Measurements from ENCODE around the gene OSBPL5.

OSBPL5 gene

DNA sequence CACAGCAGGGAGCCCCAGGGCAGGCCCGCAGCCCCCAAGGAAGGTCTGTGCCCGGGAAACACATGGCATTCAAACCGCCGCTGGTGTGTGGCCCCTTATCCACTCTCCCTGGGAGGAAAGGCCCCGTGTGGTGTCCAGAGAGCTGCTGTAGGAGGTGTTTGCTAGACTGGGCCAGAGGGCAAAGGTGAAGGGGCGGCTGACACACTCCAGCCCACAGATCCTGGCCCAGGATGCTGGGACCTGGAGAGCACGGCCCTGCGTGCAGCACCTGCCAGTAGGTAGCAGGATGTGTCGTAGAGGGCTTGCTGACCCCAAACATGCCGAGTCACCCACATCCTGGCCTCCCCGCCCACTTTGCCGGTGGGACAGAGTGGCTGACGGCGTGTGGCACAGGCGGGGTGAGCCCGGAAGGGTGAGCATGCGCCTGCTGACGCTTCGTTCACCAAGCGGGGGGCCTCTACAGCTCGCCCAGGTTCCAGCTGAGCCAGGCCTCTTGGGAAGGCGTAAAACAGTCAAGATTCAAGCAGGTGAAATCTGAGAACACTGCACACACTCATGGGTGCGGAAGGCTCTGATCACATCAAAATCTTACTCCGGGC, 11.0 kb downstream of the OSBPL5 start:
- H3K9me3 Mint-ChIP-seq: no peaks in the 10 kb centered on the region
- H3K4me3 Mint-ChIP-seq: no peak overlapping the region
- no peak overlapping the region for H3K27ac Mint-ChIP-seq
- no peak for ATAC-seq
- H3K4me1 Mint-ChIP-seq: peaks cover 8% of the 10 kb centered on the region
- peaks cover 54% of the 10 kb centered on the region for H3K27me3 Mint-ChIP-seq
- no peaks in the 10 kb centered on the region for H3K36me3 Mint-ChIP-seq

DNA sequence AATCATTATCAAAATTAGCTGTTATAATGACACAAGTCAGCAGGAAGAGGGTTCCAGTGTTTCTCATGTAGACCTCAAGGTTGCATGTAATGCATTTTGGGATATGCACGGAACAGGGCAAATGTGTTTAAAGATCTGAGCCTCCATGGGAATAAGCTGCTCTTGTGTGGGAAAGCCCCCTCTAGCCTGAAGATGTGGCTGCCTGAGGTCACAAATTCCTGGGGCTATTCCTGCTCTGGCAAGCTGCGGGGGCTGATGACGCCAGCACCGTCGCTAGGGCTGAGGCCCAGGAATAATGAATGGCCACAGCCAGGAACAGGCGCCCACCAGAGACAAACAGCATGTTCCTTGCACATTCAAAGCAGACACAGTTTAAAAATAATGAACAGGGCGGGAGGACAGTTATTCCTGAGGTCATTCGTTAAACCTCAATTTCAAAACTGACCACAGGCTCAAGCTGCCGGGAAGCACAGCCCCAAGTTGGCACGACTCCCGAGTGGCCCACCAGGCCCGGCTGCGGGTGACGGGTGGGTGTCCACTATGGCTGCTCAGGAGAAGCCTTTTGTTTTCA, 11.7 kb downstream of the OSBPL5 start:
- Mint-ChIP-seq H3K27me3 (peaks cover 54% of the 10 kb centered on the region), H3K4me1 (peaks cover 8% of the 10 kb centered on the region), H3K9me3 (no peaks in the 10 kb centered on the region), H3K4me3 (no peak overlapping the region), H3K36me3 (no peaks in the 10 kb centered on the region), H3K27ac (no peak overlapping the region)
- no peak for ATAC-seq

DNA sequence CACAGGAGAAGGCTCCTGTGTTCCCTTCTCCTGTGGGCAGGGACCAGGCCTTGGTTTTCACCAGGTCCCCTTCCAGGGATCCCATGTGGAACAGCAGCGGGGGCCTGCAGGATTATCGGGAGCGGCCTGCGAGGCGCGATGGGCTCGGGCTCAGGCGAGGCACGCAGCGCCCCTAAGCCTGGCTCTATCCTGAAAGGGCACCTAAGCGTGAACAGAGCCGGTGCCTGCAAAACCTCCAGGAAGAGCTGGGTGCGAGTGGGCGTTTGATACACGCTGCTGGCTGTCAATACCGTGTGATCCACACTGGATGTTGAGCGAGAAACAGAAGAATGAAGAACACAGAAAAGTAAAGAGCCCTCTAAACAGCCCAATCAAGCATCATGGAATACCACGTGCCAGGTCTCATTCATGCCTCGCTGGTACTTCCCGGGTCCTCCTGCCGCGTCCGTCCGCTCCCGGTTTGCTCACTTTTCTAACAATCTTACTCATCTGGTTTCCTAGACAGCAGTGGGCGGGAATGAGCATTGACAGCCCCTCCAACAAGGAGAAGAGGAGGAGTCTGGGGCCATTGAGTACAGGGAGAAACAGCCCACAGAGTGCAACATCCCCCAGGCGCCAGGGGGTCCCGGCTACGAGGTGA, 12.5 kb downstream of the OSBPL5 start:
- Mint-ChIP-seq H3K27me3 (peaks cover 58% of the 10 kb centered on the region), H3K27ac (no peak overlapping the region), H3K36me3 (no peaks in the 10 kb centered on the region), H3K4me1 (peaks cover 8% of the 10 kb centered on the region), H3K4me3 (no peak overlapping the region), H3K9me3 (no peaks in the 10 kb centered on the region)
- no peak for ATAC-seq

DNA sequence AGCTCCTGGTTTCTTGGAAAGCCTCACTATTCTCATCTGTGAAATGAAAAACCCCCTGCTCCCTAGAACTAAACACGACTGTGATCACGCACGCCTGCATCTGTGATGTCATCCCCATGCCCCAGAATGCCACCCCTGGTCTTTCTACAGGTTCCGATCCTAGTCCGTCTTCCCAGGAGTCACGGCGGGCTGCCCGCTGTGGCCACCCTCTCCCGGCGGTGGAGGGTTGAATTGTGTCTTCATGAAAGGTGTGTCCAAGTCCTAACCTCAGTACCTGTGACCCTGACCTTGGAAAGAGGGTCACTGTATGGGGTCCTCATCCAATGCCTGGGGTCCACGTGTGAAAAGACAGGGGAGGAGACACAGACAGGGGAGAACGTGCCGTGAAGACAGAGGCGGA, 14.4 kb downstream of the OSBPL5 start:
- Mint-ChIP-seq H3K27ac (no peak overlapping the region), H3K27me3 (peaks cover 50% of the 10 kb centered on the region)
- no peak for ATAC-seq

DNA sequence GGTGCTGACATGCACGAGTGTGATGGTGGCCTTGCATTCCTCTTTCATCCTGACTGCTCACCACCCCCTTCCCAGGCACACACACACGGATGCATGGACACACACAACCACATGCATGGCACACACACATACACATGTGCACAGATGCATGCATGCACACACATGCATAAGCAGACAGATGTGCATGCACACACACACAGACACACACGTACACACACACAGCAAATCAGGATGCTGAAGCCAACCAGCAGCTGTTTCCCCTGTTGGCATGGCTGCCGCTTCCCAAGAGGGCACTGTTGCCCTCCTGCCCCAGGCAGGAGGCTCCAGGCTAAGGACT, 15.3 kb downstream of the OSBPL5 start:
- H3K4me3 Mint-ChIP-seq: no peak overlapping the region
- peaks cover 49% of the 10 kb centered on the region for H3K27me3 Mint-ChIP-seq
- H3K27ac Mint-ChIP-seq: no peak overlapping the region
- H3K36me3 Mint-ChIP-seq: no peaks in the 10 kb centered on the region
- no peak for ATAC-seq
- H3K9me3 Mint-ChIP-seq: no peaks in the 10 kb centered on the region
- H3K4me1 Mint-ChIP-seq: no peaks in the 10 kb centered on the region

More for the DNA sequence above, 14.4 kb downstream of the OSBPL5 start:
- no peaks in the 10 kb centered on the region for H3K36me3 Mint-ChIP-seq
- no peaks in the 10 kb centered on the region for H3K9me3 Mint-ChIP-seq
- no peaks in the 10 kb centered on the region for H3K4me1 Mint-ChIP-seq
- no peak overlapping the region for H3K4me3 Mint-ChIP-seq

DNA sequence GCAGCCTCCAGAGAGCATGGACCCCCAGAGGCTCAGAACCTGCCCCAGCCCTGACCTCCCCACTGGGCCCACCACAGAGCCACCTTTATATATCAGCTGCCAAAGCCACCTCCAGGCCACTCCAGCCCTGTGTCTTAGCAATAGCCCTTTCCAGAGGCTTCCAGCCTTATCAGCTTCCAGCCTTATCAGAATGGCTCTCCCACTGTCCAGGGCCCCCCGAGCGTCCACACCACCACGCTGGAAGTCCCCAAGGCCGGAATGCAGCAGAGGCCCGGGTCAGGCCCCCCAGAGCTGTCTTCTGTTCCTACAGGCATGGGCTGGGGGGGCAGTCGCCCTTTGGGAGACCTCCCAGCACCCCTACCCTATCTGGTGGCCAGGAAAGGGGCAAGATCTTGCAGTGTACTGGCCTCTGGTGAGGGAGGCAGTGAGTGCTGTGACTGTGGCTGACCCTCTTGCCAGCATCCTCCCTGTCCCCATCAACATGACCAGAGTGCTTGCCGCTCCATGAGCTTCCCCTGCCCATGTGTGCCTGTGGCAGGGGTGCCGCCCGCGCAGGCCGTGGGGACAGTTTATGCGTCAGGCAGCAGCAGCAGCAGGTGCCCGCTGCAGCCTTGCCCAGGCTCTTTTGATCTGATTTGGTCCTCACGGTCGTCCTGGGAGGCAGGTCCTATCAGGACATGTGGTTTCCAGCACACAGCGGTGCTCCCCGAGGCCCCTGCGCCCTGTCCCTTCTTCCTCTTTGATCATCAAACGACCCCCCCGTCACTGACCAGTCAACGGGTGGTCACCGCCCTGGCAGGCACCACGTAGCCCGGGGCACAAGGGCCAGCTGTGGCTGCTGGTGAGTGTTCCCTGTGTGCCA, 15.9 kb downstream of the OSBPL5 start:
- Mint-ChIP-seq H3K36me3 (no peaks in the 10 kb centered on the region), H3K27me3 (peaks cover 49% of the 10 kb centered on the region), H3K9me3 (no peaks in the 10 kb centered on the region), H3K27ac (no peak overlapping the region), H3K4me1 (no peaks in the 10 kb centered on the region), H3K4me3 (no peak overlapping the region)
- ATAC-seq: no peak

DNA sequence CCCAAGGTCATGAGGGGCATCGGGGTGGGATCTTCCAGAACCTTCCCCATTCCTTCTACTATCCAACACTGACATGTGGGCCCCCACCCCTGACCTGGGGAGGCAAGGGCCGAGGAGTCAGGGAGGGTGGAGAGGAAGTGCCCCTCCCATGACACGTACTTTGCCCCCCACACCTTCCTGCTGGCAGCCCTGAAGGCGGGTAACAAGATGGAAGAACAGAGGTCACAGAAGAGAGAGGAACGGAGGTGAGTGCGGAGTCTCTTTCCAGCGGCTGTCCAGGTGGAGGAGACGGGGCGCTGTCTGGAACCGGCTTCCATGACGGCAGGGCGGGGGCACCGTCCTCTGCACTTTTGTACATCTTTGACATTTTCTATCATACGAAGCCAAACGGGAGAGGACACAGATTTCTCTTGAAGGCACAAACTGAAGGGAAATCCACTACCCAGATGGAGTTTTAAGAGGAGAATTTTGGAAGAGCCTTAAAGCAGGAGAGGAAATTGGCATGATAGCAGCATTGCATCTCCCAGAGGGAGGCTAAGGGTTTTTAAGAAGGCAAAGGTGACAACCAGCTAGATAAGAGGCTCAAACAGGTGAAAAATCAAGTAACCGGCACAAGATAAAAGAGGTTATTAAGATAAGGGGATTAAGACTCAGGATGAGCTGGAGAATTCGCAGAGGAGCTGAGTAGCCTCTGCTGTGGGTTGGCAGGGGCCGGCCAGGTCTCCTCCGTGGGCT, 16.7 kb downstream of the OSBPL5 start:
- Mint-ChIP-seq H3K9me3 (no peaks in the 10 kb centered on the region), H3K36me3 (no peaks in the 10 kb centered on the region), H3K27me3 (peaks cover 49% of the 10 kb centered on the region), H3K27ac (no peak overlapping the region), H3K4me3 (no peak overlapping the region), H3K4me1 (no peaks in the 10 kb centered on the region)
- ATAC-seq: no peak

DNA sequence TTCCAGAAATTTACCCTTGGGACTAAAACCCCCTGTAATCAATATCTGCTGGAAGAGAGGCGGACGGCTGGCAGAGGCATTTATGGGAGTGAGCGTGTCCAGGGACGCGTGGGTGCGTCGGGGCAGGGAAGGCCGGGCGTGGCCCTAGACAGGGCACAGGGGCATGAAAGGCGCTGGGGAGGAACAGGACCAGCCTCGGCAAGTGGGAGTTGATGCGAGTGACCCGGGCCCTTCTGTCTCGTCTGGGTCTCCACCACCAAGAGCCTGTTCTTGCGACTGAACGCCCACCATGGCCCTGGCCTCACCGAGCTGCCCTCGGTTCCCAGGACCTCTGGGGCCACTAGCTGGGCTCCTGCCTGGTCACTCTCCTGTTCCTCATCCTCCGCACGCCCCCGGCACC, 17.5 kb downstream of the OSBPL5 start:
- Mint-ChIP-seq H3K36me3 (no peaks in the 10 kb centered on the region), H3K27ac (no peak overlapping the region)

DNA sequence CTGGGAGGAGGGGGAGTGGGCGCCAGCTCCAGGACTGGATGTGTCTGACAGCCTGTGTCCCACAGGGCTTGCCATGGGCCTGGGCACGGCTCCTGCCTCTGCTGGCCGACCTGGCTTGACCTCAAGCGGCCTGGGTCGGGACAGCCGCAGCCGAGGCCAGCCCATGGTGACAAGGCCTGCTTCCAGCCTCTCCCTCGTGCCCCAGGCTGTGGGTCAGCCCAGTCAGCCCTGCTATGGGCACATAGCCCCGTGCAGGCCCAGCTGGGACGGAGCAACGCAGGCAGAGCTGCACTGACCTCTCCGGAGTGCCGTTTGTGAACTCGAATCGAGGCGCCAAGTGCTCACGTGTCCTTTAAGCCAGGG, 17.9 kb downstream of the OSBPL5 start:
- no peak for ATAC-seq
- H3K27me3 Mint-ChIP-seq: peaks cover 49% of the 10 kb centered on the region
- no peaks in the 10 kb centered on the region for H3K36me3 Mint-ChIP-seq
- H3K4me1 Mint-ChIP-seq: no peaks in the 10 kb centered on the region
- H3K4me3 Mint-ChIP-seq: no peak overlapping the region
- peaks cover 4% of the 10 kb centered on the region for H3K9me3 Mint-ChIP-seq
- no peak overlapping the region for H3K27ac Mint-ChIP-seq

More for the DNA sequence above, 17.5 kb downstream of the OSBPL5 start:
- no peak for ATAC-seq
- peaks cover 2% of the 10 kb centered on the region for H3K9me3 Mint-ChIP-seq
- H3K4me3 Mint-ChIP-seq: no peak overlapping the region
- peaks cover 49% of the 10 kb centered on the region for H3K27me3 Mint-ChIP-seq
- no peaks in the 10 kb centered on the region for H3K4me1 Mint-ChIP-seq

DNA sequence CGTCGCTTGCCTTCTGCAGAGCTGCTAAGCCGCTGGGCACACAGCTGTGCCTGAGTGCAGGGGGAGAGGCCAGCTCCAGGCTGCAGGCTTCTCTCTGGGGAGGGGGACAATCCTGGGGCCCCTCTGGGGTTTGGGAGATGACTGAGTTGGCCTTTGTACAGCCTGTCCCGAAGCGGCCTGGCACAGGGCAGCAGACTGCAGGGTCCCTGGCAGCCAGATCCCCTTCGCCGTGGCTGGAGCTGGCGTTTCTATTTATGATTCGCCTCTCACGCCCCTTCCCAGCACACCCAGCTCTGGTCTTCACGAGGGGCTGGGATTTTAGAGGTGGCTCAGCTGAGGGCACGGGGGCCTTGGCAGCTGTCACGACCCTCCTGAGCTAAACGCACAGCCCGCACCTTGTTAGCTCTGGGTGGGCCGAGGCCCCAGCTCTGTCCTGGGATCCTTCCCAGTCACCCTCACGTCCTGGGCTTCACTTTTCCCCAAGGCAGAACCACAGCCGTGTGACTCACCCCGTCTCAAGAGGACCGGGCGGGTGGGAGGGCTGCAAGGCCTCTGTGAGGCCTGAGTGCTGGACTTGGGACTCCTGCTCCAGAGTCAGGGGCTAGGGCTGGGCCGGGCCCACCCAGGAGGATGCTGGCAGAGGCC, 18.4 kb downstream of the OSBPL5 start:
- no peaks in the 10 kb centered on the region for H3K36me3 Mint-ChIP-seq
- H3K9me3 Mint-ChIP-seq: peaks cover 4% of the 10 kb centered on the region
- H3K27me3 Mint-ChIP-seq: peaks cover 49% of the 10 kb centered on the region
- no peak overlapping the region for H3K27ac Mint-ChIP-seq
- H3K4me3 Mint-ChIP-seq: no peak overlapping the region
- no peaks in the 10 kb centered on the region for H3K4me1 Mint-ChIP-seq
- no peak for ATAC-seq

DNA sequence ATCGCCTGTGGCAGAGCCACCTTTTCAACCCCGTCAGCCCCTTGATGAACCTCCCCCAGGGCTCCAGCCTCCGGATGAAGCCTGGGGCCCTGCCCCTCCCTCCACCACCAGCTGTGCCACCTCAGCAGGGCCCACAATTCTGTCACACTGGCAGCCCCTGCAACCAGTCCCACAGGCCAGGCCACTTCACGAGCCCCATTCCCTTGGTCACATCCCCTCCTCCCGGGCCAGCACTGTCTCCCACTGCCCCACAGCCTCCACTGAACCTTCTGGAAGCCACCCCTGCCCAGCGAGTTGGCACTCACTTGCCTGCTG, 19.9 kb downstream of the OSBPL5 start:
- Mint-ChIP-seq H3K36me3 (no peaks in the 10 kb centered on the region), H3K4me3 (no peak overlapping the region), H3K27me3 (peaks cover 40% of the 10 kb centered on the region), H3K9me3 (peaks cover 4% of the 10 kb centered on the region), H3K27ac (no peak overlapping the region), H3K4me1 (no peaks in the 10 kb centered on the region)
- no peak for ATAC-seq

DNA sequence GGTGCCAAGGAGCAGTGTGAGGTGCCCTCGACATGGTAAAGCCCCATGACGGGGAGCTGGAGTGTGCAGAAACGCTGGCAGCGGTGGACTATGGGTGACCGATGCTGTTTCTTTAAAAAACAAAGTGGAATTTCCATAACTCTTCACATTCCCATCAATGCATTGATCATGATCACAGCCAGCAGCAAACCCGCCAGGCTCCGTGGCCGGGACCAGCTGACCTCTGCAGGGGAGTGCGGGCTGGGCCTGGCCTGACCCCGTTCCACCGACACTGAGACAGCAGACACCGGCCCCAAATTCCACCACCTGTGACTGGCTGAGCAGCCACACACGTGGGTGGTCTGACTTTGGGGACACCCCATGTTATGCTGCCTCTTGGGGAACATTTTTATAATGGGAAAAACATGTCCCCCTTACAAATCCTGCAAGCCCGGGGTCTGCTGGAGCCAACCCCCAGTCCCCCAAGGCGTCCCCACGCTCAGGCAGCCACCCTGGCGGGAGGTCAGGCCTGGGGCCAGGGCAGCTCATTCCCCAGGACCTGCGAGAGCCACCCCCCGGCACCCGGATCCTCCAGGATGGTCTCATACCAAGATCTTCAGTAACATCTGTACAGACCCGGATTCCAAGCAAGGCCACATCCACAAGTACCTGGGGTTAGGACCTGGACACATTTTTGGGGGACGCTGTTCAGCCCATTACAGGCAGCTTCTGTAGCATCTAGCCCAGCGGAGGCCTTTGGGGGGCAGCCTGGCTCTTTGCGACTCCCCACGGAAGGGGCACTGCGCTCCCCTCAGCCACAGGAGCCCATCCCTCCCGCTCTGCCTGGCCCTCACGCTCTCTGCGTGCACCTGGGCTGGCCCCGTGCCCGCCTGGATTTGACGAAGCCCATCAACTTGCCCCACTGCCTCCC, 20.6 kb downstream of the OSBPL5 start:
- H3K4me3 Mint-ChIP-seq: no peak overlapping the region
- H3K27me3 Mint-ChIP-seq: peaks cover 35% of the 10 kb centered on the region
- no peak for ATAC-seq
- H3K9me3 Mint-ChIP-seq: peaks cover 4% of the 10 kb centered on the region
- no peaks in the 10 kb centered on the region for H3K36me3 Mint-ChIP-seq
- no peak overlapping the region for H3K27ac Mint-ChIP-seq
- H3K4me1 Mint-ChIP-seq: no peaks in the 10 kb centered on the region

DNA sequence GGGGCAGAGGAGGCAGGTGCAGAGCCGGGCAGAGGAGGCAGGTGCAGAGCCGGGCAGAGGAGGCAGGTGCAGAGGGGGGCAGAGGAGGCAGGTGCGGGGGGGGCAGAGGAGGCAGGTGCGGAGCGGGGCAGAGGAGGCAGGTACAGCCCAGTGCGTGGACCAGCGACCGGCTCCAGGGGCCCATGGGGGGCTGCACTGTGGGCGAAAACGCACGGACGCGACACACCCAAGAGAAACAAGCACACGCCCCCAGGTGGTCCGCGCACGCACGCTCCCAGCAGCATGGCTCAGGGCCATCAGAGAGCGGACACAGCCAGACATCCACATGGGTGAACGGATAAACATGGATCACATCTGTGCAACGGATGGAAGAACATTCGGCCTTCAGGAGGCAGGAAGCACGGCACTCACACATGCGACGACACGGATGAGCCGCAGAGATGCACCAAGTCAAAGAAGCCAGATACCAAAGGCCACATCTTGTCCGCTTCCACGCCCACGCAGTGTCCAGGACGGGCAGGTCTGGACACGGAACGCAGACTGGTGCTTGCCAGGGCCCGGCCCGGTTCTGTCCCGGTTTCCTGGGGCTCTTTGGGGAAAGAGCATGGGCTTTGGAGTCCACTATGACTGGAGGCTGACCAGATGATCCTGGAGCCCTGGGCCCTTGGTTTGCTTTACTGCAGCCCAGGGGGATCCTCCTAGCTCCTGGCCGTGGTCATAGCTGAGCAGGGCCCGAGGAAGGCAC, 21.8 kb downstream of the OSBPL5 start:
- Mint-ChIP-seq H3K36me3 (no peaks in the 10 kb centered on the region), H3K27me3 (peaks cover 33% of the 10 kb centered on the region), H3K4me1 (no peaks in the 10 kb centered on the region), H3K27ac (no peak overlapping the region), H3K4me3 (no peak overlapping the region), H3K9me3 (peaks cover 4% of the 10 kb centered on the region)
- no peak for ATAC-seq

DNA sequence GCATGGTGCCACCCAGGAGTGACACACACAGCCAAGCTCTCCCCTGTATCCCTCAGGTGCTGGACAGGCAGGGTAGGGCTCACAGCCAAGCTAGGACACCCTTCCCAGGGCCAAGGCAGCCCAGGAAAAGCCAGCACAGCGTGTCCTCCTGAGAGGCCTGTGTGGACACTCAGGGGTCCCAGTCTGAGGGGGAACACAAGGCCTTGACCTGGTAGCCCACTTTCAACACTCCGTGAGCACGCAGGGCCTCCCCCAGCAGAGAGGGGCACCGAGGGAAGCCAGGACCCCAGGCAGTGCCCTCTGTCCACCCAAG, 24.9 kb downstream of the OSBPL5 start:
- Mint-ChIP-seq H3K4me3 (no peak overlapping the region), H3K27ac (no peak overlapping the region), H3K36me3 (no peaks in the 10 kb centered on the region), H3K27me3 (peaks cover 27% of the 10 kb centered on the region), H3K4me1 (no peaks in the 10 kb centered on the region), H3K9me3 (peaks cover 4% of the 10 kb centered on the region)
- no peak for ATAC-seq

Data from stimulated activated memory B cell treated with anti-CD40 and anti-IgM and Interleukin-4, amounts not matched to agents 10 μg/mL and 1 μg/mL and 100 μg/mL, for 72 hours (primary cell).